HG03159 (cell line): Measurements from ENCODE around the gene NFE2.

Source experiments
- ATAC-seq: cut with Tn5 transposase; IDR thresholded peaks from one replicate; pipeline ENCODE4 v1.9.1; 2021; ENCODE audit warnings: mild to moderate bottlenecking, moderate library complexity; ENCODE audit not compliant: unreplicated experiment

The NFE2 gene

GRCh38 chr12:54253240-54253639 is 47.6 kb downstream of the NFE2 start:
- no peak for ATAC-seq

DNA sequence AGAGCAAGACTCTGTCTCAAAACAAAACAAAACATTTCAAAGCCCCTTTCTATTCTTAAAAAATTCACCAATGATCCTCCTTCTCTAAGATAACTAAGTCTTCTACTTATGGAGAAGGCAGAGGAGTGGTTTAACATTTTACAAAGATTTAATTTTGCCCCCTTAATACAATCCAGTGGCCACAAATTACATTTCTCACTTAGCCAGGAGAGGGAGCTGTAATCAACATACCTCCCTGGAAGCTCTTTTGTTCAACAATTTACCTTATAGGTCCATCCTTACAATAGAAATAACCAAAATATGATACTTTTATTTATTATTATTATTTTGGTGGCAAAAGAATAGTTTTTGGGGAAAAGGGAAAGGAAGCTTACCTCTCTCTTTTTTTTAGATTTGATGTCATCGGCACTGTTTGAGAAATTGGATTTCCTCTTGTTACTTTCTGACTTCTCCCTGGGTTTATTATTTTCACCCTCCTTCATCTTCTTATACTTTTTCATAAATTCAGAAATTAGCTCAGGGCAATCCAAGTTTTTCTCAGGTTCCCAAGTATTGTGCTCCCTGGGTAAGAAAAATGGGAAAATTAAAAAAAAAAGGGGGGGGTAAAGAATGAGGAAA is 49.0 kb downstream of the NFE2 start:
- no peak for ATAC-seq

DNA sequence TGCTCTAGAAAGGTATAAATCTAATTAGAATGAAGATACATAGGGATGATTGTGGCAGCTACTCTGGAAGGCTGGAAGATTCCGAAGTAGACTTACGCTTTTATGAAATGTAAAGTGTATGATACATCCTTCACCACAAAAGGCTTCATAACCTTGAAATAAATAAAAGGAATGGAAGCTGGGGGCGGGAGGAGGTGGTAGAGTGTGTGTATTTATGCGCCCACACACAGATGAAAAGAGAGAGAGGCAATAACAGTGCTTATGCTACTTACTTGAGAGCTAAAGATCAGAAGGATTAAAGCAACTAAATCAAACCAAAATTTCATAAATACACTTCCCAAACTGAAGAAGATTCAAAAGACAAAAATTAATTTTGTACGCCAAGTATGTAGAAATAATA is 51.3 kb downstream of the NFE2 start:
- ATAC-seq: no peak

GRCh38 chr12:54246011-54246641 is 54.7 kb downstream of the NFE2 start:
- ATAC-seq: no peak
